NOMO-1 treated with DMSO at 0.1 percent for 48 hours (cell line): ENCODE results near the gene CDHR1.

Experiments
- DNase-seq: peaks from one replicate; lab custom pipeline; 2025; ENCODE audit not compliant: unreplicated experiment; lab: John Stamatoyannopoulos, UW

Gene CDHR1

DNA sequence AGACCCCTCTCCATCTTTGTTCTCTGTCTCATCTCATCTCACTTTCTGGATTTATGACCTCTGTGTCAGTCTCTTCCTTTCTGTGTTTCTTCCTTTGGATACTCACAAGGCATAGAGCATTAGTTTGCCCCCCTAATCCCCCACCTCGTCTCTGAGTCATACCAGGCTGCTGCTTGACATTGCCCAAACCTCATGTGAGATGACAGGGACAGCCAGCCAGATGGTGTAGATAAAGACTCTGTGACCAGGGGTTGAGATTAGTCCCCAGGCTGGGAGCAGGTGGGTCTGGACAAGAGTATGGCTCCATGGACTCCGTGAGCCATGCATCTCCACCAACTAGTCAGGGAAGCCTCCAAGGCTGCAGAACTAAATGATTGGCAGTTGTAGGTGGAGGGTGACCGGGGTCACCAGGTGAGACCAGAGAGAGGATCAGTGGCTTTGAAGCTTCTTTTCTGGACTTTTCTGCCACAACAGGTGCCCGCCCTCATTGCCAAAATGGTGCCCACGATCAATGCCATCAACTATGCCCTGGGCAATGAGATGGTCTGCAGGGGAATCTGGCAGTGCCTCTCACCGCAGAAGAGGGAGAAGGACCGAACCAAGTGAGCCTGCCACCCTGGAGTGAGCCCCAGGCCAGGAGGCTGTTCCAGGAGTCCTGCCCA lies 63.8 kb downstream of the CDHR1 start:
- no peak for DNase-seq

DNA sequence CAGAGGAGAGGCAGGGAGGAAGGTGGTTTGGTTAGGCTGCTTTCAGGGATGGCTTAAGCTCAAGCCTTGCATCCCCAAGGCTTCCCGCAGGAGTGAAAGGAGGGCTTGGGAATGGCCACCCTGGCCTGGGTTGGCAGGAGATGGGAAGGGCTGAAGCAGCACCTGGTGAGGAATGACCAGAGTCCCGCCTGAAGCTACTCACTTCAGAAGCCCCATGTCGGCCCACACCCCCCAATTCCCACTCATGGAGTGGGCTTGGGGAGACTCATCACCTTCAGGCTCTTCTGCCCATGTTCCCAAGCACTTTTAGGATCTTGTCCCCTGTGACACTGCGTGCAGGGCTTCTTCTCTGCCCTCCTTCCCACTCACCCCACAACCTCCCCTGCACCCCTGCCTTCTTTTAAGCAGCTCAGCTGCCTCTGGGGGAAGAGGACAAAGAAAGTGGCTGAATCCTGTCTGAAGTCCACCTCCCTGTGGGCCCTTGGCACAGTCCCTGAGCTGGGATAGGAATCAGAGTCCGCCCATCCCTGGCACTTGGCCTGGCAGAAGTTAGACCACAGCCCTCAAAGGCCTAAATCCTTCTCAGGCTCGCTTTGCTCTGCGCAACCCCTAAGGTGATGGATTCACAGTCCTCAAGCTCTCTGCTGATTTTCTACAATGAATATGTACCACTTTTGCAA lies 67.0 kb downstream of the CDHR1 start:
- DNase-seq = no peak

DNA sequence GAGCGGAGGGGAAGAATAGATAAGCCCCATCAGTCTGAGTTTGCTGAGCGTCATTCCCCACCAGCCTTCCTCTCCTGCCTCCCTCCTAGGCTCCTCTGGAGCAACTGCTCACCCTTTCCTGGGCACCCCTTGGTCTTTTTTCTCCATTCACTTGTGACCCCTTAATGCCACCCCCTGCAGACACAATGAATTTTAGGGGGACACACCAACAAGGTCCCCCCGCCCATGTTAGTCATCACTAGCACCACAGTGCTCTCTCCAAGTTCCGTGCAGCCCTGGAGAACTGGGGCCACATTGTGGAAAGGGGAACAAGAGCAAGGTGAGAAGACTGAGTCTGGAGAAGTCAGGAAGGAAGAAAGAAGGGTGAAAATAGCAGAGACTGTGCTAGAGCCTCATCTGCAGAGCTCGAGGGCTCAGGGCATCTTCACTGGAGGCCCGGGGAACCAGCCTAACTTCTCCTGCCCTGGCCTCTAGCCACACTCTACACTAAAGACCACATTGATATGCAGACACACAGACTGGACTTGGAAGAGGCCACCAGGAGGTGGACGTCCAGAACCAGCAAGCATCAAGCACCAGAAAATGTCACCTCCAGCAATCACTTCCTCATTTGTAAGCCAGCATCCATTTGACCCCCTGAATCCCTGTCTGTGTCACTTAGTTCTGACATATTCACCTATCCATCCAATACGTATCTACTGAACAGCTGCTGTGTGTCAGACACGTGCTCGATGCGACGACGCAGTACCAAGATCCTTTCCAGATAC lies 68.0 kb downstream of the CDHR1 start:
- DNase-seq = no peak

DNA sequence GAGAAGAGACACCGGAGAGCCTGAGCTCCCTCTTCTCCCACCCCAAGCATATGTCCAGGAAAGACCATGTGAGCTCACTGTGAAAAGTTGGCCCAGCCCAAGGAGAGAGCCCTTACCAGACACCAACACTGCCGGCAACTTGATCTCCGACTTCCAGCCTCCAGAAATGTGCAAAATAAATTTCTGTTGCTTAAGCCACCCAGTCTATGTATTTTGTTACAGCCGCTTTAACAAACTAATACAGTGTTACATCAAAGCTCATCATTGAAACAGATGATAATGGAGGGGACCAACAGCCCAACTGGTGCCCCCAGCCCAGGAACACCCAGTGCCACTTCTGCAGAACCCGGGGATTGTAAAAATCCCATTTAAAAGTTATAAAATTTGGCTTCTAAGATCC lies 69.4 kb downstream of the CDHR1 start:
- no peak for DNase-seq

DNA sequence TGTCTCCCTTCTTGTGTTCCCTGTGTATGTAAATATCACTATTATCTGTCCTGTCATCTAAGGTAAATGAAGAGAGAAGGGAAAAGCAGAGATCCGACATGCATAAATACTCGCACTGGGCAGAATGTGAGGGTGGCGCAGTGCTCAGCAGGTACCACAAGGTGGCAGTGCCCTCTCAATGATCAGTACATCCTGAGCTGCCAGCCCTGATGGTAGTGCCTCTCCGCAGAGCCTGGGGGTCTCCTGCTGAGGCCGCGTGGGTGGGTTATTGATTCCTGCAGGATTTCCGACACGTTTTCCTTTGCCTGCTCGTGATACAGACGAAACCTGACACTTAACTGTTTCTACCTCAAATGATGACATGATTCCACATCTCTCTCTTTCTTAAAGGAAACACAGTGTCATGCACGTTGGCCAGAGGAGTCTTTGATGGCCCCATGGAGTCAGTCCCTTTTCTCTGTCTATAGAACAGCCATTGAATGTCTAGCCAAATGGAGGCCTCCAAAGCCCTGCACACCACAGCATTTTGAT lies 70.3 kb downstream of the CDHR1 start:
- DNase-seq = peak; percentile 53

DNA sequence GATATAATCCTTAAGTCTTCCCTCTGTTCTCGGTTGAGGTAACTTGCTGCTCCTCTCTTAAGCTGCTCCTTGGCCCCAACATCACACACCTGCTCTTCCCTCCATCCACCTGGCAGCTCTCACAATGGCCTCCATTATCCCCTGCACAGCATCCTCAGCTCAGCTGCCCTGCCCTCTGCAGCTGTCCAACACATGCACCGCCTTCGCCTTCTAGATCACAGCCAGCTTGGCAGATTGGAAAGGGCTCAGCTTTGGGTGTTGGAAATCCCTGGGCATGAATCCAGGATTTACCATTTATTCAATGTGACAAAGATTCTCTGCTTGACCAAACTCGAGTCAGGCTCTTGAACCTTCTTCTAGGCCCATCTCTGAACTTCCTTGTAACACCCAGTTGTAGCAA lies 71.1 kb downstream of the CDHR1 start:
- no peak for DNase-seq

DNA sequence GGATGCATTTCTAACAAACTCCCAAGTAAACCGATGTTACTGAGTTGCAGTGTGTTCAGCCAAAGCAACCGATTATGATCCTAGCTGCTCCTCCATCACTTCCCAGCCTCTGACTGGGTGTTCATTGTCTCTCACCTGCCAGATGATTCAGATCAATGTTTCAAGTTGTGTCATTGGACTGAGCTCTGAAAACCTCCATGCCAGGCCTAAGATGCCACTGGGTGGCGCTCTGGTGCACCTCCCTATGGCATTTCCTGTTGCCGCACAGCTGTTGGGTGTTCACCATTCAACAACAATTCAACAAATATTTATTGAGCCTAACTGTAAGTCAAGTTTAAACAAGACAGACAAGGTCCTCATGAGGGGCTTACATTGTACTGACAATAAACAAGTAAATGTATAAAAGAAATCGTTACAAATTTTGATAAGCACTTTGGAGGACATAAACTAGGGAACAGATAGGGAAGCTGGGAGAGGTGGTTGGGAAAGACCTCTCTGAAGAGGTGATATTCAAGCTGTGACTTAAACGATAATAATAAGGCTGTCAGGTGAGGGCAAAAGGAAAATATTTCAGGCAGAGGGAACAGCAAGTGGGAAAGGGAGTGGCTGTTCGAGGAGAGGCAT lies 73.3 kb downstream of the CDHR1 start:
- no peak for DNase-seq

DNA sequence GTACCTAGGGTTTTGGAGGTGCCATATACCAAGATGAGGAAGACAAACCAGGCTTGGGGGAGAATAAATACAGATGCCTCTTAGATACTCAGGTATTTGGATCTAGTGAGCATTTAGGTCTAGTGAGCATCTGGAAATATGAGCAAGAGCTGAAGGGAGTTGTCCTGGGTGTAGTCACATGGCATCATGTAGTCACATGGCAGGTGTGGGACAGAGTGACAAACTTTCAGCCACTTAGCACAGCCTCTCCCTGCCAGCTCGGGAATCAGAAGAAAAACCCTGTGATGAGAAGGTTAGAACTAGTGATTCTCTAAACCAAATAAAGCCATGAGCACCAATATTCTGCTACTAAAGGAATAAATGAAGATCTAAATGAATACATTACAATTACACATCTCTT lies 74.8 kb downstream of the CDHR1 start:
- no peak for DNase-seq
